ENCODE data around the gene DLG5. TPM values are rescaled to one million over a fixed set of nuclear protein-coding genes. Genes with fewer than 3 reads are reported as not detected.

Gene DLG5
- total RNA-seq, 2 donors from 2014 or later: 22.6 to 35.6 TPM

GRCh38 chr10:77932016-77932715, 5.6 kb upstream of the DLG5 start:
- 77 to 82% methylated on average over 8 of the region's 8 CpGs for WGBS, 2 donors
- no peak overlapping the region for H3K4me3 ChIP-seq
- no peak overlapping the region for H3K27ac ChIP-seq
- intact Hi-C loops (cut with DNase I): no loop called here
- H3K9me3 ChIP-seq: no peaks in the 10 kb centered on the region
- H3K36me3 ChIP-seq (replicated peaks in 1 of 2; ENCODE audit: insufficient read depth in 1 of 2, low read depth in 2 of 2): no peaks in the 10 kb centered on the region
- DNase-seq (no peak), ATAC-seq (no peak)
- H3K4me1 ChIP-seq: peaks cover 6% of the 10 kb centered on the region
- H3K27me3 ChIP-seq: no peaks in the 10 kb centered on the region
- no peak for TF ChIP-seq POLR2A (IDR thresholded peaks at IDR 0.05)

- Histone ChIP-seq H3K27ac (peak overlapping the region in 1 of 4 donors; percentile 57), H3K36me3 (replicated peaks in 1 of 2; ENCODE audit: insufficient read depth in 1 of 2, low read depth in 2 of 2) (no peaks in the 10 kb centered on the region), H3K4me3 (no peak overlapping the region), H3K4me1 (peaks cover 31% of the 10 kb centered on the region), H3K9me3 (no peaks in the 10 kb centered on the region), H3K27me3 (no peaks in the 10 kb centered on the region)
- intact Hi-C loops (cut with DNase I): no loop called here
- TF ChIP-seq CTCF (IDR thresholded peaks at IDR 0.05) (no peak), POLR2A (IDR thresholded peaks at IDR 0.05) (no peak)
- 26 to 34% methylated on average over 20 of the region's 20 CpGs for WGBS, 2 donors
- DNase-seq: no peak
- no peak for ATAC-seq
Measured at GRCh38 chr10:77927402-77928246, 1.1 kb upstream of the DLG5 start.

- DNase-seq (peak; percentile 67 to 81 (median 72)), ATAC-seq (peak; percentile 68)
- intact Hi-C loops (cut with DNase I): no loop called here
- Histone ChIP-seq H3K36me3 (replicated peaks in 1 of 2; ENCODE audit: insufficient read depth in 1 of 2, low read depth in 2 of 2) (no peaks in the 10 kb centered on the region), H3K27me3 (no peaks in the 10 kb centered on the region), H3K27ac (peak overlapping the region; percentile 40 to 79 (median 66)), H3K4me3 (peak overlapping the region; percentile 29 to 56), H3K9me3 (no peaks in the 10 kb centered on the region), H3K4me1 (peaks cover 31% of the 10 kb centered on the region)
- TF ChIP-seq CTCF (IDR thresholded peaks at IDR 0.05): peak in 2 of 7 experiments; percentile 13 to 15
- peak in 1 of 3 donors; percentile 30 for TF ChIP-seq POLR2A (IDR thresholded peaks at IDR 0.05)
- WGBS, 2 donors: 1% methylated on average over 58 of the region's 73 CpGs; no CpG with 5 or more reads in 1 of the 2 donors
Measured at GRCh38 chr10:77925795-77926565, 575 bp downstream of the DLG5 start.

GRCh38 chr10:77925410-77925794, 1.2 kb downstream of the DLG5 start:
- DNase-seq: peak; percentile 13 to 41 (median 29)
- ATAC-seq: no peak
- H3K4me3 ChIP-seq: peak overlapping the region in 1 of 2 donors; percentile 56
- no peaks in the 10 kb centered on the region for H3K27me3 ChIP-seq
- no peaks in the 10 kb centered on the region for H3K36me3 ChIP-seq (replicated peaks in 1 of 2; ENCODE audit: insufficient read depth in 1 of 2, low read depth in 2 of 2)
- peak overlapping the region in 3 of 4 donors; percentile 57 to 79 (median 74) for H3K27ac ChIP-seq
- TF ChIP-seq CTCF (IDR thresholded peaks at IDR 0.05) (no peak), POLR2A (IDR thresholded peaks at IDR 0.05) (no peak)
- no peaks in the 10 kb centered on the region for H3K9me3 ChIP-seq
- intact Hi-C loops (cut with DNase I): no loop called here
- peaks cover 31% of the 10 kb centered on the region for H3K4me1 ChIP-seq
- 13 to 15% methylated on average over 6 to 7 of the region's 7 CpGs for WGBS, 2 donors
